A673 (cell line): ENCODE results near the gene ME3.

Experiments used
- CTCF ChIP-seq: fragments of 300-800, 200-600 bp; sonication (generic); conservative IDR thresholded peaks from 2 replicates; pipeline ENCODE4 v1.5.1; 2017; ENCODE audit warnings: low read depth, mild to moderate bottlenecking, antibody characterized with exemption, low read length, moderate library complexity, mixed read lengths
- EZH2 ChIP-seq: fragments of 200-600 bp; sonication (generic); IDR thresholded peaks from 2 replicates; pipeline ENCODE4 v1.6.1; 2017; ENCODE audit warnings: borderline replicate concordance, low read depth, mild to moderate bottlenecking, mixed read lengths, antibody characterized with exemption, low read length; ENCODE audit not compliant: poor library complexity, severe bottlenecking

- TF ChIP-seq EZH2 (no peak), CTCF (no peak)
Observed at GRCh38 chr11:86710936-86711335, 38.5 kb upstream of the ME3 start.
